HepG2 (cell line): Measurements from ENCODE around the gene TAF6L. TPM values are rescaled to one million over a fixed set of nuclear protein-coding genes. Genes with fewer than 3 reads are reported as not detected.
A peak's percentile ranks its signal among the peaks of the same experiment; 100 is the strongest.

Source experiments
- CAMTA2 ChIP-seq: sonication (generic); formaldehyde crosslinking; IDR thresholded peaks from 2 replicates; pipeline ENCODE4 v1.4.0; 2020; ENCODE audit warnings: mild to moderate bottlenecking, missing genetic modification reagents, borderline replicate concordance
- CREB1 ChIP-seq, 2 experiments: fragments of 450-650 bp in 1 of 2; IDR thresholded peaks; 2 replicates each; pipeline ENCODE4 v1.6.1; 2016 to 2017; ENCODE audit warnings: control low read depth in 1 of 2, mild to moderate bottlenecking in 1 of 2, missing compliant biosample characterization in 1 of 2, missing genetic modification characterization in 1 of 2
- ELF3 ChIP-seq: IDR thresholded peaks from 2 replicates; pipeline ENCODE4 v1.6.1; 2016; ENCODE audit warnings: missing genetic modification reagents, missing compliant biosample characterization
- MXD4 ChIP-seq: IDR thresholded peaks from 2 replicates; pipeline ENCODE4 v1.6.1; 2016; ENCODE audit warnings: mild to moderate bottlenecking, missing biosample characterization, missing genetic modification reagents
- SMAD3 ChIP-seq: sonication (generic); formaldehyde crosslinking; IDR thresholded peaks from 2 replicates; pipeline ENCODE4 v1.4.0; 2020; ENCODE audit warnings: missing genetic modification reagents
- YEATS4 ChIP-seq: sonication (generic); formaldehyde crosslinking; IDR thresholded peaks from 2 replicates; pipeline ENCODE4 v1.4.0; 2020; ENCODE audit warnings: missing genetic modification reagents, borderline replicate concordance
- ZBTB20 ChIP-seq: sonication (generic); formaldehyde crosslinking; IDR thresholded peaks from 2 replicates; pipeline ENCODE4 v1.8.1; 2023; ENCODE audit warnings: missing genetic modification reagents, low read depth, mild to moderate bottlenecking, borderline replicate concordance
- ZMYM4 ChIP-seq: sonication (generic); formaldehyde crosslinking; IDR thresholded peaks from 2 replicates; pipeline ENCODE4 v1.8.1; 2023; ENCODE audit warnings: mild to moderate bottlenecking, missing genetic modification reagents
- ZNF124 ChIP-seq: sonication (generic); formaldehyde crosslinking; IDR thresholded peaks from 2 replicates; pipeline ENCODE4 v1.4.0; 2020; ENCODE audit warnings: missing genetic modification reagents
- polyA plus RNA-seq, 8 experiments: library from polyadenylated mRNA; depleted of rRNA in 3 of 8; stranded (reverse) in 7 of 8; unstranded in 1 of 8; fragments of >200 nt; fragmentation: Illumina TruSeq in 4 of 8; extraction: Trizol in 4 of 8; gene quantifications; 2 replicates each; pipeline versions ENCODE4 v1.2.1 to v1.2.3, GENCODE V29; 2011 to 2016; ENCODE audit warnings: low read depth in 4 of 8, missing spikeins in 1 of 8, mixed read lengths in 1 of 8; ENCODE audit not compliant: insufficient read depth in 1 of 8
- total RNA-seq, 5 experiments: library from RNA; depleted of rRNA; stranded (reverse); fragments of >200 nt; fragmentation: Illumina TruSeq; extraction: Trizol; gene quantifications; 2 replicates each; pipeline ENCODE4 v1.2.3, GENCODE V29; 2016; ENCODE audit warnings: low read depth in 1 of 5
- TF ChIP-seq, protein P1 (sequence below): sonication (generic); formaldehyde crosslinking; IDR thresholded peaks from 2 replicates; pipeline ENCODE4 v1.8.0; 2022; ENCODE audit warnings: missing genetic modification reagents, mild to moderate bottlenecking, moderate library complexity, borderline replicate concordance
- TF ChIP-seq, protein P2 (sequence below): sonication (generic); formaldehyde crosslinking; IDR thresholded peaks from 2 replicates; pipeline ENCODE4 v1.4.0; 2020; ENCODE audit warnings: mild to moderate bottlenecking, missing genetic modification reagents, borderline replicate concordance
- TF ChIP-seq, protein P3 (sequence below): sonication (generic); formaldehyde crosslinking; IDR thresholded peaks from 2 replicates; pipeline ENCODE4 v1.5.0; 2020; ENCODE audit warnings: missing genetic modification reagents
- TF ChIP-seq, protein P4 (sequence below): sonication (generic); formaldehyde crosslinking; IDR thresholded peaks from 2 replicates; pipeline ENCODE4 v1.9.0; 2021; ENCODE audit warnings: mild to moderate bottlenecking, missing genetic modification reagents
- TF ChIP-seq, protein P5 (sequence below): sonication (generic); formaldehyde crosslinking; IDR thresholded peaks from 2 replicates; pipeline ENCODE4 v1.8.0; 2022; ENCODE audit warnings: low read depth, missing genetic modification reagents

Gene TAF6L
- total and polyA plus RNA-seq, 2 of the 13 experiments (the other 11 are each of a cell fraction or from before 2014, with no cell fraction given): 12.6 to 19.4 TPM

DNA sequence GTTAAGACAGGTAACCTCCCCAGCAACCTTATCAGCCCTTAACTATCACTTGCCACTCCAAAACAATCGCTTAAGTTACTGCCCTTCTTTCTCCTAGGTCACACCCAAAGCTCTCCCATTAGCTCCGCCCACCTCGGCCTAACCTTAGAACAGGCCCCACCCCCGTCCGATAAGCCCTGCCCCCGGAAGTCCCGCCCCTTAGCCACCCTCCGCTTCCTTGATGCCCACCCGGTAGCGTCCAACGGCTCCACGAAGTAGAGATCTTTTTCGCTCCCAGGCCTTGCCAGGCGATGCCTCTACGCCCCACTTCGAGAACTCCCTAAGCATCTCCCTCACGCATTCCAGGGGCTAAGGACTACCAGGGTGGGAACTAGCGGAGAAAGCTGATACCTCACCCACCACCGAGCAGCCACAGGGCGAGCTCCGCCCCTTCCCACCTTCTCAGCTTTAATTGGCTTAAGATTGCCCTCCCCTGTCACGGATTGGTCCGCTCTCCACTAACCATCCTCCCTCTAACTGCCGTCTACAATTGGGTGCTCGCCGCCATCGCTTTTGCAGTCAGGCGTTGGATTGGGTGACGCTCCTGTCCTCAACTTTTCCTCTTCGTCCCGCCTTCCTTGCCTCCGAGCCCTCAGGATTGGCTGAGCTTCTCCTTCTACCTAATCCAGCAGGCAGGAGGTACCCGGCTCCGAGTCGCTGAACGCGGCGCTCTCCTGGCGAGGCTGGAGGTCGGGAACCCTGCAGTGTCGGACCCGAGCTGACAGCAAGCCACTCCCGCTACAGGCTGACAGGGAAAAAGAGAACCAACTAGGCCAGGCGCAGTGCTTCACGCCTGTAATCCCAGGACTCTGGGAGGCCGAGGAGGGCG, 17.2 kb upstream of the TAF6L start, which contains the start of gene ZBTB3 (continued):
- TF ChIP-seq, protein P1, sequence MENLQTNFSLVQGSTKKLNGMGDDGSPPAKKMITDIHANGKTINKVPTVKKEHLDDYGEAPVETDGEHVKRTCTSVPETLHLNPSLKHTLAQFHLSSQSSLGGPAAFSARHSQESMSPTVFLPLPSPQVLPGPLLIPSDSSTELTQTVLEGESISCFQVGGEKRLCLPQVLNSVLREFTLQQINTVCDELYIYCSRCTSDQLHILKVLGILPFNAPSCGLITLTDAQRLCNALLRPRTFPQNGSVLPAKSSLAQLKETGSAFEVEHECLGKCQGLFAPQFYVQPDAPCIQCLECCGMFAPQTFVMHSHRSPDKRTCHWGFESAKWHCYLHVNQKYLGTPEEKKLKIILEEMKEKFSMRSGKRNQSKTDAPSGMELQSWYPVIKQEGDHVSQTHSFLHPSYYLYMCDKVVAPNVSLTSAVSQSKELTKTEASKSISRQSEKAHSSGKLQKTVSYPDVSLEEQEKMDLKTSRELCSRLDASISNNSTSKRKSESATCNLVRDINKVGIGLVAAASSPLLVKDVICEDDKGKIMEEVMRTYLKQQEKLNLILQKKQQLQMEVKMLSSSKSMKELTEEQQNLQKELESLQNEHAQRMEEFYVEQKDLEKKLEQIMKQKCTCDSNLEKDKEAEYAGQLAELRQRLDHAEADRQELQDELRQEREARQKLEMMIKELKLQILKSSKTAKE (CRISPR knock-in tag): no peak
- TF ChIP-seq, protein P2, sequence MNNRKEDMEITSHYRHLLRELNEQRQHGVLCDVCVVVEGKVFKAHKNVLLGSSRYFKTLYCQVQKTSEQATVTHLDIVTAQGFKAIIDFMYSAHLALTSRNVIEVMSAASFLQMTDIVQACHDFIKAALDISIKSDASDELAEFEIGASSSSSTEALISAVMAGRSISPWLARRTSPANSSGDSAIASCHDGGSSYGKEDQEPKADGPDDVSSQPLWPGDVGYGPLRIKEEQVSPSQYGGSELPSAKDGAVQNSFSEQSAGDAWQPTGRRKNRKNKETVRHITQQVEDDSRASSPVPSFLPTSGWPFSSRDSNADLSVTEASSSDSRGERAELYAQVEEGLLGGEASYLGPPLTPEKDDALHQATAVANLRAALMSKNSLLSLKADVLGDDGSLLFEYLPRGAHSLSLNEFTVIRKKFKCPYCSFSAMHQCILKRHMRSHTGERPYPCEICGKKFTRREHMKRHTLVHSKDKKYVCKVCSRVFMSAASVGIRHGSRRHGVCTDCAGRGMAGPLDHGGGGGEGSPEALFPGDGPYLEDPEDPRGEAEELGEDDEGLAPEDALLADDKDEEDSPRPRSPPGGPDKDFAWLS (CRISPR knock-in tag): no peak
- TF ChIP-seq, protein P3, sequence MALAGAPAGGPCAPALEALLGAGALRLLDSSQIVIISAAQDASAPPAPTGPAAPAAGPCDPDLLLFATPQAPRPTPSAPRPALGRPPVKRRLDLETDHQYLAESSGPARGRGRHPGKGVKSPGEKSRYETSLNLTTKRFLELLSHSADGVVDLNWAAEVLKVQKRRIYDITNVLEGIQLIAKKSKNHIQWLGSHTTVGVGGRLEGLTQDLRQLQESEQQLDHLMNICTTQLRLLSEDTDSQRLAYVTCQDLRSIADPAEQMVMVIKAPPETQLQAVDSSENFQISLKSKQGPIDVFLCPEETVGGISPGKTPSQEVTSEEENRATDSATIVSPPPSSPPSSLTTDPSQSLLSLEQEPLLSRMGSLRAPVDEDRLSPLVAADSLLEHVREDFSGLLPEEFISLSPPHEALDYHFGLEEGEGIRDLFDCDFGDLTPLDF (CRISPR knock-in tag): no peak
- TF ChIP-seq ZMYM4 (CRISPR knock-in tag) (peak; percentile 64), SMAD3 (CRISPR knock-in tag) (no peak), ZBTB20 (CRISPR knock-in tag) (peak; percentile 44; the same call in 1 of the 2 replicates), YEATS4 (CRISPR knock-in tag) (peak; percentile 58; the same call in 1 of the 2 replicates), ZNF124 (CRISPR knock-in tag) (no peak), CAMTA2 (CRISPR knock-in tag) (no peak), ELF3 (peak; percentile 43; the same call in 1 of the 2 replicates), MXD4 (CRISPR knock-in tag) (no peak), CREB1 (IDR thresholded peaks at IDR 0.05) (peak; percentile 85), CREB1 (CRISPR knock-in tag; IDR thresholded peaks at IDR 0.05) (peak; percentile 73)
- TF ChIP-seq, protein P4, sequence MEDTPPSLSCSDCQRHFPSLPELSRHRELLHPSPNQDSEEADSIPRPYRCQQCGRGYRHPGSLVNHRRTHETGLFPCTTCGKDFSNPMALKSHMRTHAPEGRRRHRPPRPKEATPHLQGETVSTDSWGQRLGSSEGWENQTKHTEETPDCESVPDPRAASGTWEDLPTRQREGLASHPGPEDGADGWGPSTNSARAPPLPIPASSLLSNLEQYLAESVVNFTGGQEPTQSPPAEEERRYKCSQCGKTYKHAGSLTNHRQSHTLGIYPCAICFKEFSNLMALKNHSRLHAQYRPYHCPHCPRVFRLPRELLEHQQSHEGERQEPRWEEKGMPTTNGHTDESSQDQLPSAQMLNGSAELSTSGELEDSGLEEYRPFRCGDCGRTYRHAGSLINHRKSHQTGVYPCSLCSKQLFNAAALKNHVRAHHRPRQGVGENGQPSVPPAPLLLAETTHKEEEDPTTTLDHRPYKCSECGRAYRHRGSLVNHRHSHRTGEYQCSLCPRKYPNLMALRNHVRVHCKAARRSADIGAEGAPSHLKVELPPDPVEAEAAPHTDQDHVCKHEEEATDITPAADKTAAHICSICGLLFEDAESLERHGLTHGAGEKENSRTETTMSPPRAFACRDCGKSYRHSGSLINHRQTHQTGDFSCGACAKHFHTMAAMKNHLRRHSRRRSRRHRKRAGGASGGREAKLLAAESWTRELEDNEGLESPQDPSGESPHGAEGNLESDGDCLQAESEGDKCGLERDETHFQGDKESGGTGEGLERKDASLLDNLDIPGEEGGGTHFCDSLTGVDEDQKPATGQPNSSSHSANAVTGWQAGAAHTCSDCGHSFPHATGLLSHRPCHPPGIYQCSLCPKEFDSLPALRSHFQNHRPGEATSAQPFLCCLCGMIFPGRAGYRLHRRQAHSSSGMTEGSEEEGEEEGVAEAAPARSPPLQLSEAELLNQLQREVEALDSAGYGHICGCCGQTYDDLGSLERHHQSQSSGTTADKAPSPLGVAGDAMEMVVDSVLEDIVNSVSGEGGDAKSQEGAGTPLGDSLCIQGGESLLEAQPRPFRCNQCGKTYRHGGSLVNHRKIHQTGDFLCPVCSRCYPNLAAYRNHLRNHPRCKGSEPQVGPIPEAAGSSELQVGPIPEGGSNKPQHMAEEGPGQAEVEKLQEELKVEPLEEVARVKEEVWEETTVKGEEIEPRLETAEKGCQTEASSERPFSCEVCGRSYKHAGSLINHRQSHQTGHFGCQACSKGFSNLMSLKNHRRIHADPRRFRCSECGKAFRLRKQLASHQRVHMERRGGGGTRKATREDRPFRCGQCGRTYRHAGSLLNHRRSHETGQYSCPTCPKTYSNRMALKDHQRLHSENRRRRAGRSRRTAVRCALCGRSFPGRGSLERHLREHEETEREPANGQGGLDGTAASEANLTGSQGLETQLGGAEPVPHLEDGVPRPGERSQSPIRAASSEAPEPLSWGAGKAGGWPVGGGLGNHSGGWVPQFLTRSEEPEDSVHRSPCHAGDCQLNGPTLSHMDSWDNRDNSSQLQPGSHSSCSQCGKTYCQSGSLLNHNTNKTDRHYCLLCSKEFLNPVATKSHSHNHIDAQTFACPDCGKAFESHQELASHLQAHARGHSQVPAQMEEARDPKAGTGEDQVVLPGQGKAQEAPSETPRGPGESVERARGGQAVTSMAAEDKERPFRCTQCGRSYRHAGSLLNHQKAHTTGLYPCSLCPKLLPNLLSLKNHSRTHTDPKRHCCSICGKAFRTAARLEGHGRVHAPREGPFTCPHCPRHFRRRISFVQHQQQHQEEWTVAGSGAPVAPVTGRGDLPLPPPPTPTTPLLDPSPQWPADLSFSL: no peak
- TF ChIP-seq, protein P5, sequence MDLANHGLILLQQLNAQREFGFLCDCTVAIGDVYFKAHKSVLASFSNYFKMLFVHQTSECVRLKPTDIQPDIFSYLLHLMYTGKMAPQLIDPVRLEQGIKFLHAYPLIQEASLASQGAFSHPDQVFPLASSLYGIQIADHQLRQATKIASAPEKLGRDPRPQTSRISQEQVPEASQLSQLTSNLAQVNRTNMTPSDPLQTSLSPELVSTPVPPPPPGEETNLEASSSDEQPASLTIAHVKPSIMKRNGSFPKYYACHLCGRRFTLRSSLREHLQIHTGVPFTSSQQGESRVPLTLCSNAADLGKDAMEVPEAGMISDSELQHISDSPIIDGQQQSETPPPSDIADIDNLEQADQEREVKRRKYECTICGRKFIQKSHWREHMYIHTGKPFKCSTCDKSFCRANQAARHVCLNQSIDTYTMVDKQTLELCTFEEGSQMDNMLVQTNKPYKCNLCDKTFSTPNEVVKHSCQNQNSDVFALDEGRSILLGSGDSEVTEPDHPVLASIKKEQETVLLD (CRISPR knock-in tag): 0 out of 2 replicates have a peak, but pooled peaks have one; percentile 26
